Adipocyte (in vitro differentiated cells): Measurements from ENCODE around the gene SPAG5.

Experiments used
- DNase-seq: peaks from one replicate; pipeline ENCODE4 v3.0.0-alpha.2; 2015; ENCODE audit warnings: low read depth
- H3K27me3 ChIP-seq: replicated peaks from 2 replicates; pipeline ENCODE4 v1.7.0; 2013; ENCODE audit warnings: mild to moderate bottlenecking, low read length, moderate library complexity; ENCODE audit not compliant: control insufficient read depth, insufficient read depth
- H3K36me3 ChIP-seq: 2 replicates; pipeline ENCODE4 v1.7.0; 2013; ENCODE audit warnings: low read length, mild to moderate bottlenecking, moderate library complexity; ENCODE audit not compliant: control insufficient read depth, insufficient read depth, severe bottlenecking
- H3K4me1 ChIP-seq: 2 replicates; pipeline ENCODE4 v1.7.0; 2013; ENCODE audit warnings: mild to moderate bottlenecking, low read length, moderate library complexity; ENCODE audit not compliant: control insufficient read depth, insufficient read depth
- H3K4me3 ChIP-seq: 2 replicates; pipeline ENCODE4 v1.7.0; 2013; ENCODE audit warnings: mild to moderate bottlenecking, low read length, moderate library complexity
- H3K9ac ChIP-seq: 2 replicates; pipeline ENCODE4 v1.7.0; 2013; ENCODE audit warnings: mild to moderate bottlenecking, low read length, moderate library complexity
- H3K9me3 ChIP-seq: 2 replicates; pipeline ENCODE4 v1.7.0; 2013; ENCODE audit warnings: mild to moderate bottlenecking, low read length, moderate library complexity; ENCODE audit not compliant: control insufficient read depth

The SPAG5 gene

GRCh38 chr17:28571361-28572122, 27.3 kb downstream of the SPAG5 start, which contains the start of gene PIGS:
Gene PIGS, minus strand, starts transcription at chr17:28571524. Its CDS starts 28 bp downstream, at chr17:28571496.
- Histone ChIP-seq H3K4me1 (peaks cover 18% of the 10 kb centered on the region), H3K4me3 (peak within 1 kb of the TSS; percentile 92)
- peak; percentile 98 for DNase-seq

GRCh38 chr17:28570716-28571360, 28.0 kb downstream of the SPAG5 start:
- Histone ChIP-seq H3K9me3 (no peaks in the 10 kb centered on the region), H3K4me3 (peak overlapping the region; percentile 92), H3K27me3 (no peaks in the 10 kb centered on the region), H3K36me3 (peaks cover 4% of the 10 kb centered on the region), H3K4me1 (peaks cover 18% of the 10 kb centered on the region), H3K9ac (peak overlapping the region; percentile 90)
- DNase-seq: peak; percentile 57

More at GRCh38 chr17:28571361-28572122, 27.3 kb downstream of the SPAG5 start, which contains the start of gene PIGS:
- peaks cover 4% of the 10 kb centered on the region for H3K36me3 ChIP-seq
- no peaks in the 10 kb centered on the region for H3K9me3 ChIP-seq
- no peaks in the 10 kb centered on the region for H3K27me3 ChIP-seq
- peak within 1 kb of the TSS; percentile 90 for H3K9ac ChIP-seq

- no peaks in the 10 kb centered on the region for H3K9me3 ChIP-seq
- H3K9ac ChIP-seq: no peak overlapping the region
- H3K4me1 ChIP-seq: peaks cover 18% of the 10 kb centered on the region
- H3K27me3 ChIP-seq: no peaks in the 10 kb centered on the region
- peaks cover 4% of the 10 kb centered on the region for H3K36me3 ChIP-seq
- no peak overlapping the region for H3K4me3 ChIP-seq
- DNase-seq: no peak
Measured at GRCh38 chr17:28569446-28569845, 29.4 kb downstream of the SPAG5 start.

- no peak overlapping the region for H3K9ac ChIP-seq
- H3K9me3 ChIP-seq: no peaks in the 10 kb centered on the region
- no peak overlapping the region for H3K4me3 ChIP-seq
- H3K4me1 ChIP-seq: peaks cover 24% of the 10 kb centered on the region
- H3K27me3 ChIP-seq: no peaks in the 10 kb centered on the region
- no peak for DNase-seq
- peaks cover 4% of the 10 kb centered on the region for H3K36me3 ChIP-seq
Measured at GRCh38 chr17:28567604-28568003, 31.2 kb downstream of the SPAG5 start.

GRCh38 chr17:28563475-28563874, 35.4 kb downstream of the SPAG5 start:
- Histone ChIP-seq H3K36me3 (peaks cover 26% of the 10 kb centered on the region), H3K4me1 (peaks cover 8% of the 10 kb centered on the region), H3K9me3 (no peaks in the 10 kb centered on the region), H3K9ac (no peak overlapping the region), H3K4me3 (no peak overlapping the region), H3K27me3 (no peaks in the 10 kb centered on the region)
- DNase-seq: no peak

- H3K9me3 ChIP-seq: no peaks in the 10 kb centered on the region
- no peaks in the 10 kb centered on the region for H3K27me3 ChIP-seq
- H3K36me3 ChIP-seq: peaks cover 62% of the 10 kb centered on the region
- peaks cover 11% of the 10 kb centered on the region for H3K4me1 ChIP-seq
- no peak overlapping the region for H3K4me3 ChIP-seq
- H3K9ac ChIP-seq: no peak overlapping the region
- DNase-seq: no peak
Measured at GRCh38 chr17:28555022-28555421, 43.8 kb downstream of the SPAG5 start.

- H3K27me3 ChIP-seq: no peaks in the 10 kb centered on the region
- H3K36me3 ChIP-seq: peaks cover 57% of the 10 kb centered on the region
- H3K4me3 ChIP-seq: no peak overlapping the region
- DNase-seq: no peak
- no peaks in the 10 kb centered on the region for H3K9me3 ChIP-seq
- no peak overlapping the region for H3K9ac ChIP-seq
- peaks cover 11% of the 10 kb centered on the region for H3K4me1 ChIP-seq
Measured at GRCh38 chr17:28554565-28554964, 44.3 kb downstream of the SPAG5 start.

GRCh38 chr17:28553000-28553505, 45.8 kb downstream of the SPAG5 start:
- Histone ChIP-seq H3K27me3 (no peaks in the 10 kb centered on the region), H3K9me3 (no peaks in the 10 kb centered on the region), H3K9ac (no peak overlapping the region), H3K4me3 (peak overlapping the region; percentile 82), H3K36me3 (peaks cover 49% of the 10 kb centered on the region), H3K4me1 (peaks cover 11% of the 10 kb centered on the region)
- no peak for DNase-seq

- Histone ChIP-seq H3K36me3 (peaks cover 42% of the 10 kb centered on the region), H3K27me3 (no peaks in the 10 kb centered on the region), H3K9ac (peak within 1 kb of the TSS; percentile 84), H3K4me3 (peak within 1 kb of the TSS; percentile 82), H3K4me1 (peaks cover 11% of the 10 kb centered on the region), H3K9me3 (no peaks in the 10 kb centered on the region)
- DNase-seq: peak; percentile 92
Measured at GRCh38 chr17:28552176-28552999, 46.4 kb downstream of the SPAG5 start, which contains the start of gene UNC119. Gene UNC119, minus strand, starts transcription at chr17:28552624. Its CDS starts 67 bp downstream, at chr17:28552557.

- peak overlapping the region; percentile 84 for H3K9ac ChIP-seq
- H3K9me3 ChIP-seq: no peaks in the 10 kb centered on the region
- no peaks in the 10 kb centered on the region for H3K27me3 ChIP-seq
- DNase-seq: peak; percentile 58
- H3K36me3 ChIP-seq: peaks cover 37% of the 10 kb centered on the region
- peaks cover 11% of the 10 kb centered on the region for H3K4me1 ChIP-seq
- H3K4me3 ChIP-seq: peak overlapping the region; percentile 82
Measured at GRCh38 chr17:28551421-28552175, 47.2 kb downstream of the SPAG5 start.
